H9 (cell line): ENCODE measurements around the gene RILP. TPM values are rescaled to one million over a fixed set of nuclear protein-coding genes. Genes with fewer than 3 reads are reported as not detected.

Experiments
- DNase-seq: peaks from one replicate; pipeline ENCODE4 v3.0.0-alpha.2; 2017
- H2AFZ ChIP-seq: one replicate; pipeline ENCODE4 v1.6.1; 2013; ENCODE audit warnings: mild to moderate bottlenecking, low read length, control low read depth, moderate library complexity
- H2AK5ac ChIP-seq: 2 replicates; pipeline ENCODE4 v1.6.1; 2013; ENCODE audit warnings: low read length, control low read depth, mixed read lengths; ENCODE audit not compliant: insufficient read length
- H2BK120ac ChIP-seq: one replicate; pipeline ENCODE4 v1.6.1; 2013; ENCODE audit warnings: low read depth, mild to moderate bottlenecking, low read length, control low read depth, inconsistent platforms; ENCODE audit not compliant: poor library complexity, severe bottlenecking
- H2BK12ac ChIP-seq: 2 replicates; pipeline ENCODE4 v1.6.1; 2013; ENCODE audit warnings: low read length, control low read depth, mixed read lengths, low read depth; ENCODE audit not compliant: insufficient read length
- H2BK15ac ChIP-seq: 2 replicates; pipeline ENCODE4 v1.6.1; 2013; ENCODE audit warnings: low read depth, low read length, control low read depth
- H2BK20ac ChIP-seq: one replicate; pipeline ENCODE4 v1.6.1; 2013; ENCODE audit warnings: low read depth, mild to moderate bottlenecking, low read length, control low read depth, inconsistent platforms; ENCODE audit not compliant: poor library complexity, severe bottlenecking
- H2BK5ac ChIP-seq: 2 replicates; pipeline ENCODE4 v1.6.1; 2013; ENCODE audit warnings: low read length, control low read depth, mixed read lengths; ENCODE audit not compliant: insufficient read length
- H3K14ac ChIP-seq: 2 replicates; pipeline ENCODE4 v1.6.1; 2013; ENCODE audit warnings: low read length, control low read depth; ENCODE audit not compliant: insufficient read depth
- H3K18ac ChIP-seq: 2 replicates; pipeline ENCODE4 v1.6.1; 2013; ENCODE audit warnings: low read depth, mild to moderate bottlenecking, mixed read lengths, low read length, control low read depth; ENCODE audit not compliant: insufficient read length
- H3K23ac ChIP-seq: 2 replicates; pipeline ENCODE4 v1.6.1; 2013; ENCODE audit warnings: low read length, control low read depth, mixed read lengths, low read depth; ENCODE audit not compliant: insufficient read length
- H3K23me2 ChIP-seq: 2 replicates; pipeline ENCODE4 v1.6.1; 2013; ENCODE audit warnings: low read depth, mild to moderate bottlenecking, mixed read lengths, low read length, control low read depth; ENCODE audit not compliant: insufficient read length, poor library complexity, severe bottlenecking
- H3K27ac ChIP-seq: 2 replicates; pipeline ENCODE4 v1.5.1; 2013; ENCODE audit warnings: low read length, control low read depth, mixed read lengths, low read depth; ENCODE audit not compliant: insufficient read length
- H3K27me3 ChIP-seq: 2 replicates; pipeline ENCODE4 v1.6.1; 2013; ENCODE audit warnings: low read length, control low read depth, inconsistent platforms; ENCODE audit not compliant: insufficient read depth
- H3K4ac ChIP-seq: 2 replicates; pipeline ENCODE4 v1.6.1; 2013; ENCODE audit warnings: low read depth, mild to moderate bottlenecking, control low read depth, inconsistent platforms, low read length, moderate library complexity
- H3K4me1 ChIP-seq: 2 replicates; pipeline ENCODE4 v1.6.1; 2013; ENCODE audit warnings: low read length, control low read depth, inconsistent platforms; ENCODE audit not compliant: insufficient read depth
- H3K4me2 ChIP-seq: 2 replicates; pipeline ENCODE4 v1.6.1; 2013; ENCODE audit warnings: low read length, control low read depth, mixed read lengths; ENCODE audit not compliant: insufficient read length, insufficient read depth
- H3K56ac ChIP-seq: 2 replicates; pipeline ENCODE4 v1.6.1; 2013; ENCODE audit warnings: low read depth, mild to moderate bottlenecking, mixed read lengths, low read length, control low read depth; ENCODE audit not compliant: insufficient read length
- H3K79me1 ChIP-seq: 2 replicates; pipeline ENCODE4 v1.6.1; 2013; ENCODE audit warnings: low read depth, mild to moderate bottlenecking, moderate library complexity, low read length, control low read depth, inconsistent platforms; ENCODE audit not compliant: insufficient read depth, poor library complexity, severe bottlenecking
- H3K79me2 ChIP-seq: 2 replicates; pipeline ENCODE4 v1.6.1; 2013; ENCODE audit warnings: low read length, control low read depth, inconsistent platforms; ENCODE audit not compliant: insufficient read depth
- H3K9ac ChIP-seq: 2 replicates; pipeline ENCODE4 v1.6.1; 2013; ENCODE audit warnings: low read length, control low read depth, mixed read lengths; ENCODE audit not compliant: insufficient read length; ENCODE audit errors: extremely low read depth
- H3K9me3 ChIP-seq: one replicate; pipeline ENCODE4 v1.6.1; 2013; ENCODE audit warnings: low read depth, low read length, inconsistent platforms; ENCODE audit not compliant: control insufficient read depth
- H3T11ph ChIP-seq: one replicate; pipeline ENCODE4 v1.6.1; 2013; ENCODE audit warnings: mild to moderate bottlenecking, low read length, control low read depth, inconsistent platforms
- H4K20me1 ChIP-seq: one replicate; pipeline ENCODE4 v1.6.1; 2013; ENCODE audit not compliant: control insufficient read depth, insufficient read length, insufficient read depth
- H4K5ac ChIP-seq: 2 replicates; pipeline ENCODE4 v1.6.1; 2013; ENCODE audit warnings: low read depth, mild to moderate bottlenecking, mixed read lengths, low read length, control low read depth; ENCODE audit not compliant: insufficient read length
- H4K8ac ChIP-seq: replicated peaks from 2 replicates; pipeline ENCODE4 v1.6.1; 2013; ENCODE audit warnings: low read length, control low read depth, mixed read lengths, low read depth; ENCODE audit not compliant: insufficient read length
- H4K91ac ChIP-seq: 2 replicates; pipeline ENCODE4 v1.6.1; 2013; ENCODE audit warnings: low read depth, mild to moderate bottlenecking, moderate library complexity, mixed read lengths, low read length, control low read depth; ENCODE audit not compliant: insufficient read length
- H3K27ac Mint-ChIP-seq, 3 experiments: 2 replicates in 2 of 3; 3 replicates in 1 of 3; pipeline ENCODE4 v1.8.0; 2020 to 2021; ENCODE audit warnings: mixed read lengths in 3 of 3, mild to moderate bottlenecking in 1 of 3, moderate library complexity in 1 of 3
- H3K27me3 Mint-ChIP-seq: 2 replicates; pipeline ENCODE4 v1.8.0; 2021; ENCODE audit warnings: low read depth, mild to moderate bottlenecking, moderate library complexity, mixed read lengths
- H3K36me3 Mint-ChIP-seq, 3 experiments: 2 replicates in 2 of 3; 3 replicates in 1 of 3; pipeline ENCODE4 v1.8.0; 2020 to 2021; ENCODE audit warnings: low read depth in 3 of 3, mixed read lengths in 3 of 3; ENCODE audit not compliant: insufficient read depth in 1 of 3
- H3K4me1 Mint-ChIP-seq, 2 experiments: 2 replicates each; pipeline ENCODE4 v1.8.0; 2020; ENCODE audit warnings: mixed read lengths in 2 of 2
- H3K4me3 Mint-ChIP-seq, 2 experiments: 2 replicates in 1 of 2; 3 replicates in 1 of 2; pipeline ENCODE4 v1.8.0; 2020 to 2021; ENCODE audit warnings: mild to moderate bottlenecking in 2 of 2, mixed read lengths in 2 of 2, moderate library complexity in 1 of 2
- H3K9me3 Mint-ChIP-seq, 2 experiments: 2 replicates in 1 of 2; 3 replicates in 1 of 2; pipeline ENCODE4 v1.8.0; 2020; ENCODE audit warnings: mild to moderate bottlenecking in 2 of 2, mixed read lengths in 2 of 2, moderate library complexity in 1 of 2
- CTCF ChIP-seq: fragments of 200-600 bp; sonication (generic); conservative IDR thresholded peaks from 3 replicates; pipeline ENCODE4 v1.8.0; 2021; ENCODE audit warnings: antibody characterized with exemption, mild to moderate bottlenecking
- WGBS: extraction: QIAGEN DNeasy Blood & Tissue Kit; methylation state at CpG from one replicate; pipeline ENCODE4 v1.1.7; 2013; ENCODE audit warnings: missing lambda C conversion rate, low lambda C conversion rate, mixed read lengths; ENCODE audit not compliant: insufficient read length; ENCODE audit errors: extremely low coverage; 5-methylcytosine and 5-hydroxymethylcytosine counted together
- total RNA-seq: library from RNA; stranded (reverse); gene quantifications from 2 replicates; pipeline ENCODE4 v1.2.1, GENCODE V29; 2021

RILP gene
- total RNA-seq, 1 experiment from 2014 or later = 5.4 TPM

- Histone ChIP-seq H3K27ac (no peak overlapping the region), H2BK120ac (no peak overlapping the region), H3K27me3 (no peaks in the 10 kb centered on the region), H2AK5ac (no peak overlapping the region), H3K18ac (no peak overlapping the region), H3T11ph (no peak overlapping the region), H3K4me2 (no peak overlapping the region), H3K23ac (no peak overlapping the region), H3K23me2 (no peaks in the 10 kb centered on the region), H2BK20ac (no peak overlapping the region), H2AFZ (no peak overlapping the region), H3K56ac (no peak overlapping the region), H3K4ac (no peak overlapping the region), H4K8ac (no peak overlapping the region), H3K9me3 (no peaks in the 10 kb centered on the region), H2BK12ac (no peak overlapping the region), H3K79me2 (no peaks in the 10 kb centered on the region), H3K14ac (no peak overlapping the region), H3K4me1 (no peaks in the 10 kb centered on the region), H4K5ac (no peak overlapping the region), H4K91ac (no peak overlapping the region), H2BK5ac (no peak overlapping the region), H4K20me1 (no peaks in the 10 kb centered on the region), H3K79me1 (no peaks in the 10 kb centered on the region), H2BK15ac (no peak overlapping the region), H3K9ac (no peak overlapping the region)
- H3K4me1 Mint-ChIP-seq = no peaks in the 10 kb centered on the region
- no CpG with 5 or more reads among the region's 8 CpGs for WGBS
- H3K4me3 Mint-ChIP-seq = no peak overlapping the region
- no peak overlapping the region for H3K27ac Mint-ChIP-seq
- no peak for TF ChIP-seq CTCF
- peaks cover 4 to 5% (median 5%) of the 10 kb centered on the region in 3 experiments; a peak in 6 of 7 replicates for H3K36me3 Mint-ChIP-seq
- peaks cover 2% of the 10 kb centered on the region for H3K27me3 Mint-ChIP-seq
- no peak for DNase-seq
- H3K9me3 Mint-ChIP-seq = peaks cover 17 to 22% of the 10 kb centered on the region in 2 experiments
Measured at GRCh38 chr17:1695365-1695764, 45.7 kb upstream of the RILP start.
